Tibial nerve (tissue), 4 donors: ENCODE measurements around the gene ZNF93. TPM values are rescaled to one million over a fixed set of nuclear protein-coding genes. Genes with fewer than 3 reads are reported as not detected.
"Not testable (repeated sequence)": the region's sequence is repeated elsewhere in the genome, so short reads cannot be mapped to it uniquely, and the experiment has no call there.

Experiments used
- DNase-seq, 2 donors: peaks; one replicate each; pipeline ENCODE4 v3.0.0-alpha.2; 2019; ENCODE audit warnings: low spot score in 2 of 2
- H3K27ac ChIP-seq, 4 donors: fragments of 200-600 bp; sonication (generic) in 3 of 4; one replicate each; pipeline ENCODE4 v1.5.1; 2017 to 2019; ENCODE audit warnings: mild to moderate bottlenecking in 1 of 4
- H3K27me3 ChIP-seq, 2 donors: fragments of 200-600 bp; sonication (generic) in 1 of 2; one replicate each; pipeline versions ENCODE4 v1.5.1 to v1.6.0; 2017 to 2019
- H3K36me3 ChIP-seq, 3 donors: fragments of 200-600 bp; sonication (generic); one replicate each; pipeline ENCODE4 v1.5.1; 2018 to 2019
- H3K4me1 ChIP-seq, 4 donors: fragments of 200-600 bp; sonication (generic) in 3 of 4; one replicate each; pipeline ENCODE4 v1.5.1; 2017 to 2019
- H3K4me3 ChIP-seq, 4 donors: fragments of 200-600 bp; sonication (generic) in 3 of 4; one replicate each; pipeline ENCODE4 v1.5.1; 2017 to 2019; ENCODE audit warnings: mild to moderate bottlenecking in 1 of 4, moderate library complexity in 1 of 4
- H3K9me3 ChIP-seq, 4 donors: fragments of 200-600 bp; sonication (generic) in 3 of 4; one replicate each; pipeline ENCODE4 v1.5.1; 2017 to 2019
- CTCF ChIP-seq, 5 experiments: fragments of 200-600 bp in 3 of 5; fragments of 450-650 bp in 2 of 5; sonication (generic) in 3 of 5; IDR thresholded peaks; one replicate each; pipeline ENCODE4 v1.5.1; 2016 to 2019; ENCODE audit warnings: antibody characterized with exemption in 5 of 5, mild to moderate bottlenecking in 3 of 5, moderate library complexity in 2 of 5
- EP300 ChIP-seq, 2 donors: sonication (generic); formaldehyde crosslinking; IDR thresholded peaks; one replicate each; pipeline ENCODE4 v1.6.1; 2017; ENCODE audit warnings: antibody characterized with exemption in 2 of 2, mild to moderate bottlenecking in 1 of 2
- POLR2A ChIP-seq, 2 donors: fragments of 450-650 bp; IDR thresholded peaks; one replicate each; pipeline ENCODE4 v1.6.1; 2017; ENCODE audit warnings: antibody characterized with exemption in 2 of 2, mild to moderate bottlenecking in 2 of 2, moderate library complexity in 2 of 2
- WGBS, 2 donors: methylation state at CpG; one replicate each; pipeline ENCODE4 v1.1.5; 2018; 5-methylcytosine and 5-hydroxymethylcytosine counted together
- total RNA-seq, 4 donors: library from RNA; depleted of rRNA; stranded (reverse); fragments of >200 nt; gene quantifications; one replicate each; pipeline ENCODE4 v1.1.0, GENCODE V29; 2016

Gene ZNF93
- total RNA-seq, 4 donors from 2014 or later = 1.5 to 5.4 (median 4.0) TPM

GRCh38 chr19:19959151-19959799 lies 58.5 kb downstream of the ZNF93 start:
- H3K27ac ChIP-seq, H3K4me3 ChIP-seq, H3K27me3 ChIP-seq, H3K9me3 ChIP-seq, H3K36me3 ChIP-seq, H3K4me1 ChIP-seq: not testable (repeated sequence)
- 16 to 17% methylated on average over 9 of the region's 9 CpGs for WGBS, 2 donors
- DNase-seq = peak; percentile 45 to 79
- TF ChIP-seq CTCF (IDR thresholded peaks at IDR 0.05) = peak; percentile 59 to 77 (median 63)

GRCh38 chr19:19964416-19964815 lies 63.7 kb downstream of the ZNF93 start:
- no peaks in the 10 kb centered on the region for H3K27me3 ChIP-seq
- DNase-seq = no peak

GRCh38 chr19:19966126-19966525 lies 65.4 kb downstream of the ZNF93 start:
- not testable (repeated sequence) for H3K36me3 ChIP-seq, DNase-seq, H3K27me3 ChIP-seq, H3K4me3 ChIP-seq, H3K27ac ChIP-seq, H3K4me1 ChIP-seq
- peaks cover 0 to 30% (median 0%) of the 10 kb centered on the region in 4 donors for H3K9me3 ChIP-seq
- WGBS, 2 donors = 80 to 96% methylated on average over 3 of the region's 3 CpGs

More at GRCh38 chr19:19964416-19964815, 63.7 kb downstream of the ZNF93 start:
- Histone ChIP-seq H3K27ac (no peak overlapping the region), H3K4me1 (no peaks in the 10 kb centered on the region), H3K4me3 (no peak overlapping the region), H3K9me3 (peaks cover 0 to 30% (median 0%) of the 10 kb centered on the region in 4 donors), H3K36me3 (no peaks in the 10 kb centered on the region)
- no peak for TF ChIP-seq CTCF (IDR thresholded peaks at IDR 0.05)
- no peak for TF ChIP-seq POLR2A (IDR thresholded peaks at IDR 0.05)
- TF ChIP-seq EP300 (IDR thresholded peaks at IDR 0.05) = no peak
- 55 to 56% methylated on average over 7 of the region's 7 CpGs for WGBS, 2 donors

GRCh38 chr19:19966862-19967261 lies 66.1 kb downstream of the ZNF93 start:
- DNase-seq = no peak
- Histone ChIP-seq H3K4me1 (no peaks in the 10 kb centered on the region), H3K27ac (no peak overlapping the region), H3K27me3 (no peaks in the 10 kb centered on the region), H3K36me3 (no peaks in the 10 kb centered on the region), H3K9me3 (peaks cover 0 to 30% (median 0%) of the 10 kb centered on the region in 4 donors), H3K4me3 (no peak overlapping the region)
- WGBS, 2 donors = 88 to 90% methylated on average over 4 of the region's 4 CpGs
- TF ChIP-seq EP300 (IDR thresholded peaks at IDR 0.05) (no peak), POLR2A (IDR thresholded peaks at IDR 0.05) (no peak), CTCF (IDR thresholded peaks at IDR 0.05) (no peak)

Other genes with a start within 250 kb of the ZNF93 start
- gene ATP13A1, start 237.3 kb upstream of the ZNF93 start, total RNA-seq = 100 to 1,000 TPM; 312 to 705 (median 344) TPM
- 10 to 100 TPM in 2 of 4 donors, 1 to 10 TPM in 2; 4.0 to 12.0 (median 10.5) TPM for gene ZNF101, start 232.1 kb upstream of the ZNF93 start, total RNA-seq
- 10 to 100 TPM; 12.0 to 14.2 (median 13.3) TPM for gene ZNF14, start 167.8 kb upstream of the ZNF93 start, total RNA-seq
- gene ZNF506, start 79.2 kb upstream of the ZNF93 start, total RNA-seq = 10 to 100 TPM; 29.4 to 50.0 (median 43.2) TPM
- 10 to 100 TPM in 3 of 4 donors, 1 to 10 TPM in 1; 9.0 to 19.0 (median 10.7) TPM for gene ZNF253, start 35.1 kb upstream of the ZNF93 start, total RNA-seq
- 10 to 100 TPM in 2 of 4 donors, 1 to 10 TPM in 2; 1.5 to 14.1 (median 11.3) TPM for gene ZNF682, start 138.6 kb downstream of the ZNF93 start, total RNA-seq
- 1 to 10 TPM; 1.1 to 4.4 (median 1.7) TPM for gene ZNF90, start 177.1 kb downstream of the ZNF93 start, total RNA-seq